ENCODE measurements around the gene KIAA2012. TPM values are rescaled to one million over a fixed set of nuclear protein-coding genes. Genes with fewer than 3 reads are reported as not detected.

KIAA2012 gene
- total RNA-seq, 2 experiments from 2014 or later = not detected

DNA sequence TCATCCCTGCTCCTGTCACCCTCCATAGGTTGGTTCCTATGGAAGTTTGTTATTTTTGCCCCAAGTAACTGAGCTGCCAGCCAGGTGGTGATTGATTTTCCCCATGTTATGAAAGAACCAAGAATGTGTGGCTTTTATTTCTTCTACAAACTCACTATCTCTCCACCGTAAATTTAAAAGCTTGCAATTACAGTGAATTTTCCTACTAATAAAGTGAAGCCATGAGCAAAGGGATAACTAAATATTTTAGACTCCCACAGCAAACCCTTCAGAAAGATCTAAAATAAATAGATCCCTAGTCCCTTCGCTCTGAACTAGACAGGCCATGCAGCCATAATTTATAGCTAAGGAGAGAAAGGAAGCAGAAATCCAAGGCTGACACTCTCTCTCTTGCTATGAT, 6.2 kb upstream of the KIAA2012 start:
- BruUV-seq (replicated peaks) = no TSS peak
- H3K9me3 ChIP-seq (ENCODE audit: low read length) = no peaks in the 10 kb centered on the region
- H3K79me2 ChIP-seq (ENCODE audit: insufficient read depth, low read depth, low read length) = no peaks in the 10 kb centered on the region
- H3K4me1 ChIP-seq (ENCODE audit: insufficient read depth, low read length, poor library complexity, severe bottlenecking) = no peaks in the 10 kb centered on the region
- no peak overlapping the region for H2AFZ ChIP-seq (ENCODE audit: low read length)
- TF ChIP-seq, protein P1, sequence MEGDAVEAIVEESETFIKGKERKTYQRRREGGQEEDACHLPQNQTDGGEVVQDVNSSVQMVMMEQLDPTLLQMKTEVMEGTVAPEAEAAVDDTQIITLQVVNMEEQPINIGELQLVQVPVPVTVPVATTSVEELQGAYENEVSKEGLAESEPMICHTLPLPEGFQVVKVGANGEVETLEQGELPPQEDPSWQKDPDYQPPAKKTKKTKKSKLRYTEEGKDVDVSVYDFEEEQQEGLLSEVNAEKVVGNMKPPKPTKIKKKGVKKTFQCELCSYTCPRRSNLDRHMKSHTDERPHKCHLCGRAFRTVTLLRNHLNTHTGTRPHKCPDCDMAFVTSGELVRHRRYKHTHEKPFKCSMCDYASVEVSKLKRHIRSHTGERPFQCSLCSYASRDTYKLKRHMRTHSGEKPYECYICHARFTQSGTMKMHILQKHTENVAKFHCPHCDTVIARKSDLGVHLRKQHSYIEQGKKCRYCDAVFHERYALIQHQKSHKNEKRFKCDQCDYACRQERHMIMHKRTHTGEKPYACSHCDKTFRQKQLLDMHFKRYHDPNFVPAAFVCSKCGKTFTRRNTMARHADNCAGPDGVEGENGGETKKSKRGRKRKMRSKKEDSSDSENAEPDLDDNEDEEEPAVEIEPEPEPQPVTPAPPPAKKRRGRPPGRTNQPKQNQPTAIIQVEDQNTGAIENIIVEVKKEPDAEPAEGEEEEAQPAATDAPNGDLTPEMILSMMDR (conservative IDR thresholded peaks at IDR 0.05; ENCODE audit: low read length) = no peak
- no peak for TF ChIP-seq EZH2phosphoT487 (IDR thresholded peaks at IDR 0.05; ENCODE audit: borderline replicate concordance, low read depth, low read length)
- H4K20me1 ChIP-seq (ENCODE audit: insufficient read depth, low read length) = no peaks in the 10 kb centered on the region
- no peaks in the 10 kb centered on the region for H3K36me3 ChIP-seq (ENCODE audit: insufficient read depth, low read length)
- H3K4me2 ChIP-seq (ENCODE audit: low read length) = no peak overlapping the region
- ChIA-PET CTCF (ENCODE audit: unreplicated experiment) (no interaction called here), POLR2A (no interaction called here)
- no peak overlapping the region for H3K27ac ChIP-seq (ENCODE audit: low read depth, low read length, poor library complexity, severe bottlenecking)
- DNase-seq (ENCODE audit: low spot score) = no peak
- H3K4me3 ChIP-seq (ENCODE audit: low read depth, low read length, poor library complexity, severe bottlenecking) = no peak overlapping the region
- intact Hi-C loops (cut with micrococcal nuclease; ENCODE audit: unreplicated experiment) = no loop called here
- H3K9me2 ChIP-seq (ENCODE audit: insufficient read depth, low read length) = no peaks in the 10 kb centered on the region

DNA sequence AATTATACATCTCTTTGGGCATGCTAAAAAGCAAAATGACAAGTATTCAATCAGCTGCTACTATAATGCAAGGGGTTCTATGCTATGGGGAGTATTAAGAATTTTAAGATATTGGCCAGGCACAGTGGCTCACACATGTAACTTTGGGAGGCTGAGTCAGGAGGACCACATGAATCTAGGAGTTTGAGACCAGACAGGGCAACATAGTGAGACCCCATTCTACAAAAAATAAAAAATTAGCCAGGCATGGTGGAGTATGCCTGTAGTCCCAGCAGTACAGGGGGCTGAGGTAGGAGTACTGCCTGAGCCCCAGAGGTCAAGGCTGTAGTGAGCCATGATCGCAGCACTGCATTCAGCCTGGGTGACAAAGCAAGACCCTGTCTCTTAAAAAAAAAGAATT, 5.5 kb upstream of the KIAA2012 start:
- H3K9me3 ChIP-seq (ENCODE audit: low read length) = no peaks in the 10 kb centered on the region
- no peak overlapping the region for H3K27ac ChIP-seq (ENCODE audit: low read depth, low read length, poor library complexity, severe bottlenecking)
- no peak overlapping the region for H2AFZ ChIP-seq (ENCODE audit: low read length)
- H3K4me1 ChIP-seq (ENCODE audit: insufficient read depth, low read length, poor library complexity, severe bottlenecking) = no peaks in the 10 kb centered on the region
- no peaks in the 10 kb centered on the region for H3K36me3 ChIP-seq (ENCODE audit: insufficient read depth, low read length)
- ChIA-PET CTCF (ENCODE audit: unreplicated experiment) (no interaction called here), POLR2A (no interaction called here)
- TF ChIP-seq EZH2phosphoT487 (IDR thresholded peaks at IDR 0.05; ENCODE audit: borderline replicate concordance, low read depth, low read length) = no peak
- TF ChIP-seq, protein P1 (conservative IDR thresholded peaks at IDR 0.05; ENCODE audit: low read length) = no peak
- intact Hi-C loops (cut with micrococcal nuclease; ENCODE audit: unreplicated experiment) = no loop called here
- no peaks in the 10 kb centered on the region for H3K79me2 ChIP-seq (ENCODE audit: insufficient read depth, low read depth, low read length)
- H3K4me2 ChIP-seq (ENCODE audit: low read length) = no peak overlapping the region
- no peak for DNase-seq (ENCODE audit: low spot score)
- H3K9me2 ChIP-seq (ENCODE audit: insufficient read depth, low read length) = no peaks in the 10 kb centered on the region
- H4K20me1 ChIP-seq (ENCODE audit: insufficient read depth, low read length) = no peaks in the 10 kb centered on the region
- H3K4me3 ChIP-seq (ENCODE audit: low read depth, low read length, poor library complexity, severe bottlenecking) = no peak overlapping the region
- no TSS peak for BruUV-seq (replicated peaks)

DNA sequence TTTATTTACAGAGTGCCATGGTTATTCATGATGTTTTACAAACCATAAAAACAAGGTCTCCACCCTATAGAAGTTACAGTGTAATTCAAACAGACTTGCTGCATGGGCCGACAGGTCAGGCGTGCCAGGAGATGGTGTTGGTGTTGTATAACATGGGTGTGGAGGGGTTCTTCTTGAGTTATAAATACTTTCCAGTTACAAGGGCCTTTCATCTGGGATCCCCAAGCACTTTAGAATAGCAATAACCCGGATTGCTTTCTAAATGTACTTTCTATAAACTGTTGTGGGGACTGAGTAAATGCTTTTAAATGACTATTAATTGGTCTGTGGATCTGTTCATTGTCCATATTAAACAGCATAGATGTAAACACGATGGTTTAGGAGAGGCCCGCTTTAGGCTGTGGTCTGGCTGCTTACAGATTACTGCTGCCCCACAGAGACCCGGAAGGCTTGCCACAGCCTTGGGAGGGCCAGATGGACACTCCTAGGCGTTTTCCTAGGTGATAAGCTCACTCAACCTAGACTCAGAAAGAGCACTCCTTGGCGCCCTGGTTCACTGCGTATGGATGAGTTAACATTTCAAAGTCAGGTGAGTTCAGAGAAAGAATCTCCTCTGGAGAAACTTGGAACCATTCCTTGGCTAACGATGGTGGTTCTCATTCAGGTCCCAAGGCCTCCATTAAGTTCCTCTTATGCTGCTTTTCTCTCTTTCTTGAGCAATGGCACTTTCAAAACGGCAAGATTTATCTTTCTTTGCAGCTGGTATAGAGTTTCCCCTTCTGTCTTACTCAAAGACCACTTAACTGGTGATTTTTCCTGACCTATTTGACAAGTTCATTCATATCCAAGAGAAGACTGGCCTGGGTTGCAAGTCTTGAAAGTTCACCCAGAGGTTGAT, 3.6 kb upstream of the KIAA2012 start:
- Histone ChIP-seq H3K9me2 (ENCODE audit: insufficient read depth, low read length) (no peaks in the 10 kb centered on the region), H3K9me3 (ENCODE audit: low read length) (no peaks in the 10 kb centered on the region), H2AFZ (ENCODE audit: low read length) (no peak overlapping the region), H3K79me2 (ENCODE audit: insufficient read depth, low read depth, low read length) (no peaks in the 10 kb centered on the region), H3K27ac (ENCODE audit: low read depth, low read length, poor library complexity, severe bottlenecking) (no peak overlapping the region), H3K36me3 (ENCODE audit: insufficient read depth, low read length) (no peaks in the 10 kb centered on the region), H3K4me2 (ENCODE audit: low read length) (no peak overlapping the region), H3K4me1 (ENCODE audit: insufficient read depth, low read length, poor library complexity, severe bottlenecking) (no peaks in the 10 kb centered on the region), H3K4me3 (ENCODE audit: low read depth, low read length, poor library complexity, severe bottlenecking) (no peak overlapping the region), H4K20me1 (ENCODE audit: insufficient read depth, low read length) (no peaks in the 10 kb centered on the region)
- ChIA-PET POLR2A (interaction anchor here (0.9 kb wide), 1 partner anchor 51 kb away, joined by 3 read pairs; no protein-coding TSS in a partner anchor), CTCF (ENCODE audit: unreplicated experiment) (no interaction called here)
- DNase-seq (ENCODE audit: low spot score) = no peak
- BruUV-seq (replicated peaks) = no TSS peak
- no peak for TF ChIP-seq EZH2phosphoT487 (IDR thresholded peaks at IDR 0.05; ENCODE audit: borderline replicate concordance, low read depth, low read length)
- TF ChIP-seq, protein P1 (conservative IDR thresholded peaks at IDR 0.05; ENCODE audit: low read length) = no peak
- intact Hi-C loops (cut with micrococcal nuclease; ENCODE audit: unreplicated experiment) = no loop called here
